Sigmoid colon (tissue), 7 donors: Measurements from ENCODE around the gene ATP2B2. TPM values are rescaled to one million over a fixed set of nuclear protein-coding genes. Genes with fewer than 3 reads are reported as not detected.

Experiments used
- DNase-seq: peaks from one replicate; pipeline ENCODE4 v3.0.0-alpha.2; 2019
- H3K27ac ChIP-seq, 4 donors: fragments of 200-600 bp; sonication (generic); one replicate each; pipeline ENCODE4 v1.5.1; 2016 to 2019; ENCODE audit warnings: mild to moderate bottlenecking in 1 of 4
- H3K27me3 ChIP-seq, 3 donors: fragments of 200-600 bp; sonication (generic); one replicate each; pipeline ENCODE4 v1.5.1; 2019; ENCODE audit warnings: mild to moderate bottlenecking in 1 of 3
- H3K36me3 ChIP-seq, 4 donors: fragments of 200-600 bp; sonication (generic); one replicate each; pipeline ENCODE4 v1.5.1; 2016 to 2019
- H3K4me1 ChIP-seq, 4 donors: fragments of 200-600 bp; sonication (generic); one replicate each; pipeline ENCODE4 v1.5.1; 2017 to 2019
- H3K4me3 ChIP-seq, 4 donors: fragments of 200-600 bp; sonication (generic); one replicate each; pipeline ENCODE4 v1.5.1; 2017 to 2019; ENCODE audit warnings: mild to moderate bottlenecking in 2 of 4, moderate library complexity in 1 of 4
- H3K9me3 ChIP-seq, 4 donors: fragments of 200-600 bp in 3 of 4; sonication (generic) in 3 of 4; one replicate each; pipeline versions ENCODE4 v1.5.1 to v1.6.1; 2013 to 2019
- CTCF ChIP-seq, 4 experiments: fragments of 450-650 bp in 3 of 4; fragments of 200-600 bp in 1 of 4; IDR thresholded peaks; one replicate each; pipeline ENCODE4 v1.5.1; 2016 to 2019; ENCODE audit warnings: antibody characterized with exemption in 4 of 4, mild to moderate bottlenecking in 3 of 4, moderate library complexity in 2 of 4
- EP300 ChIP-seq, 4 donors: sonication (generic); formaldehyde crosslinking; IDR thresholded peaks; one replicate each; pipeline ENCODE4 v1.6.1; 2017; ENCODE audit warnings: antibody characterized with exemption in 4 of 4
- POLR2A ChIP-seq, 2 donors: fragments of 450-650 bp; IDR thresholded peaks; one replicate each; pipeline ENCODE4 v1.6.1; 2016; ENCODE audit warnings: antibody characterized with exemption in 2 of 2, mild to moderate bottlenecking in 2 of 2, moderate library complexity in 2 of 2
- POLR2AphosphoS5 ChIP-seq, 4 donors: sonication (generic); formaldehyde crosslinking; IDR thresholded peaks; one replicate each; pipeline ENCODE4 v1.6.1; 2017; ENCODE audit warnings: antibody characterized with exemption in 4 of 4
- WGBS, 2 donors: extraction: QIAGEN DNeasy Blood & Tissue Kit; methylation state at CpG; one replicate each; pipeline ENCODE4 v1.1.7; 2013; 5-methylcytosine and 5-hydroxymethylcytosine counted together
- intact Hi-C: fragments of 100-400 bp; cut with DNase I; formaldehyde crosslinking; loops from one replicate; pipeline ENCODE4 v1.15.1; 2023
- polyA plus RNA-seq, 3 donors: library from polyadenylated mRNA; stranded (reverse); fragments of 200-250 nt; gene quantifications; one replicate each; pipeline ENCODE4 v1.2.3, GENCODE V29; 2013
- total RNA-seq, 4 donors: library from RNA; depleted of rRNA; stranded (reverse); fragments of >200 nt; gene quantifications; one replicate each; pipeline ENCODE4 v1.1.0, GENCODE V29; 2016
- donor health status: healthy with polysubstance abuse.
- donor health status: Bipolar disorder and iron deficiency.
- donor health status: healthy.

Gene ATP2B2
- total and polyA plus RNA-seq, 7 donors: under 0.01 to 0.83 (median 0.23) TPM; not detected in 3

- no peak for DNase-seq
- no peaks in the 10 kb centered on the region for H3K4me1 ChIP-seq
- H3K27me3 ChIP-seq: no peaks in the 10 kb centered on the region
- H3K36me3 ChIP-seq: no peaks in the 10 kb centered on the region
- H3K4me3 ChIP-seq: no peak overlapping the region
- no peak overlapping the region for H3K27ac ChIP-seq
- WGBS, 2 donors: 52 to 64% methylated on average over 11 of the region's 11 CpGs
- TF ChIP-seq POLR2A (IDR thresholded peaks at IDR 0.05) (no peak), CTCF (IDR thresholded peaks at IDR 0.05) (no peak), EP300 (IDR thresholded peaks at IDR 0.05) (no peak), POLR2AphosphoS5 (IDR thresholded peaks at IDR 0.05) (no peak)
- no peaks in the 10 kb centered on the region for H3K9me3 ChIP-seq
- intact Hi-C loops: no loop called here
Measured at GRCh38 chr3:10496121-10496863, 9.1 kb downstream of the ATP2B2 start.

- intact Hi-C loops: no loop called here
- H3K9me3 ChIP-seq: no peaks in the 10 kb centered on the region
- no peak for TF ChIP-seq POLR2AphosphoS5 (IDR thresholded peaks at IDR 0.05)
- H3K36me3 ChIP-seq: no peaks in the 10 kb centered on the region
- no peak overlapping the region for H3K4me3 ChIP-seq
- no peak for DNase-seq
- no peak overlapping the region for H3K27ac ChIP-seq
- no peaks in the 10 kb centered on the region for H3K27me3 ChIP-seq
- no peaks in the 10 kb centered on the region for H3K4me1 ChIP-seq
- WGBS, 2 donors: 70 to 85% methylated on average over 5 of the region's 5 CpGs
Measured at GRCh38 chr3:10495614-10496013, 9.8 kb downstream of the ATP2B2 start.

GRCh38 chr3:10495003-10495402, 10.4 kb downstream of the ATP2B2 start:
- Histone ChIP-seq H3K27me3 (no peaks in the 10 kb centered on the region), H3K4me1 (no peaks in the 10 kb centered on the region), H3K9me3 (no peaks in the 10 kb centered on the region), H3K4me3 (no peak overlapping the region), H3K36me3 (no peaks in the 10 kb centered on the region), H3K27ac (no peak overlapping the region)
- TF ChIP-seq POLR2A (IDR thresholded peaks at IDR 0.05) (no peak), CTCF (IDR thresholded peaks at IDR 0.05) (no peak), EP300 (IDR thresholded peaks at IDR 0.05) (no peak), POLR2AphosphoS5 (IDR thresholded peaks at IDR 0.05) (no peak)
- WGBS, 2 donors: 4 to 41% methylated on average over 4 of the region's 4 CpGs
- DNase-seq: no peak
- intact Hi-C loops: no loop called here

GRCh38 chr3:10494180-10494579, 11.2 kb downstream of the ATP2B2 start:
- H3K36me3 ChIP-seq: no peaks in the 10 kb centered on the region
- no peaks in the 10 kb centered on the region for H3K9me3 ChIP-seq
- H3K4me3 ChIP-seq: no peak overlapping the region
- whole genome bisulfite sequencing, 2 donors: 61 to 70% methylated on average over 3 of the region's 3 CpGs
- no peak overlapping the region for H3K27ac ChIP-seq
- H3K27me3 ChIP-seq: no peaks in the 10 kb centered on the region
- intact Hi-C loops: no loop called here
- TF ChIP-seq CTCF (IDR thresholded peaks at IDR 0.05): no peak
- TF ChIP-seq POLR2A (IDR thresholded peaks at IDR 0.05): no peak
- no peak for TF ChIP-seq POLR2AphosphoS5 (IDR thresholded peaks at IDR 0.05)
- TF ChIP-seq EP300 (IDR thresholded peaks at IDR 0.05): no peak
- no peaks in the 10 kb centered on the region for H3K4me1 ChIP-seq
- DNase-seq: no peak

- TF ChIP-seq POLR2A (IDR thresholded peaks at IDR 0.05): no peak
- 81% methylated on average over 4 of the region's 4 CpGs for WGBS, 2 donors
- no peak for DNase-seq
- Histone ChIP-seq H3K9me3 (no peaks in the 10 kb centered on the region), H3K27ac (no peak overlapping the region), H3K4me1 (no peaks in the 10 kb centered on the region), H3K27me3 (no peaks in the 10 kb centered on the region), H3K36me3 (no peaks in the 10 kb centered on the region), H3K4me3 (no peak overlapping the region)
- intact Hi-C loops: no loop called here
Measured at GRCh38 chr3:10493202-10493589, 12.2 kb downstream of the ATP2B2 start.
